ENCODE results near the gene ABCC2. TPM values are rescaled to one million over a fixed set of nuclear protein-coding genes. Genes with fewer than 3 reads are reported as not detected.

ABCC2 gene
- total and polyA plus RNA-seq, 11 donors: 0.08 to 0.72 (median 0.20) TPM; not detected in 1

DNA sequence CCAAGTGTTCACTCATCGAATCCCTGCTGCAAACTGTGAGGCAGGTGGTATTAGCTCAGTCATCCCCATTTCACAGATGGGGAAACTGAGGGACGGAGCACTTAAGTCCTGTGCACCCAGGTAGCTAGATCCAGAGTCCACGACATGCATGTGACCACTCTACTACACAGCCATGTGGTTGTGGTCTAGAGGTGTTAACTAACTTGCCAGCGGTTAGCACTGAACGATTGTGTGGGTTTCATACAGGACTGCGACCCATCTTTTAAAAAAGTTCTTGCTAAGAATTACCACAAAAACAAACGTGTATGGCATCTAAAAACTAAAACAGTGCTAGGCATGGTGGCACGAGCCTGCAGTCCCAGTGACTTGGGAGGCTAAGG lies 16.1 kb upstream of the ABCC2 start:
- no peak for DNase-seq
- Histone ChIP-seq H3K4me1 (no peaks in the 10 kb centered on the region), H3K4me3 (no peak overlapping the region), H3K27ac (no peak overlapping the region), H3K36me3 (peaks cover 0 to 8% (median 0%) of the 10 kb centered on the region in 9 donors), H3K9me3 (peaks cover 0 to 4% (median 0%) of the 10 kb centered on the region in 12 donors), H3K27me3 (no peaks in the 10 kb centered on the region)
- ATAC-seq: no peak
- 76 to 78% (median 77%) methylated on average over 8 of the region's 8 CpGs for WGBS, 4 donors
- intact Hi-C loops (cut with DNase I): no loop called here
- TF ChIP-seq POLR2A (IDR thresholded peaks at IDR 0.05): no peak
- TF ChIP-seq, protein P1, sequence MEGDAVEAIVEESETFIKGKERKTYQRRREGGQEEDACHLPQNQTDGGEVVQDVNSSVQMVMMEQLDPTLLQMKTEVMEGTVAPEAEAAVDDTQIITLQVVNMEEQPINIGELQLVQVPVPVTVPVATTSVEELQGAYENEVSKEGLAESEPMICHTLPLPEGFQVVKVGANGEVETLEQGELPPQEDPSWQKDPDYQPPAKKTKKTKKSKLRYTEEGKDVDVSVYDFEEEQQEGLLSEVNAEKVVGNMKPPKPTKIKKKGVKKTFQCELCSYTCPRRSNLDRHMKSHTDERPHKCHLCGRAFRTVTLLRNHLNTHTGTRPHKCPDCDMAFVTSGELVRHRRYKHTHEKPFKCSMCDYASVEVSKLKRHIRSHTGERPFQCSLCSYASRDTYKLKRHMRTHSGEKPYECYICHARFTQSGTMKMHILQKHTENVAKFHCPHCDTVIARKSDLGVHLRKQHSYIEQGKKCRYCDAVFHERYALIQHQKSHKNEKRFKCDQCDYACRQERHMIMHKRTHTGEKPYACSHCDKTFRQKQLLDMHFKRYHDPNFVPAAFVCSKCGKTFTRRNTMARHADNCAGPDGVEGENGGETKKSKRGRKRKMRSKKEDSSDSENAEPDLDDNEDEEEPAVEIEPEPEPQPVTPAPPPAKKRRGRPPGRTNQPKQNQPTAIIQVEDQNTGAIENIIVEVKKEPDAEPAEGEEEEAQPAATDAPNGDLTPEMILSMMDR (IDR thresholded peaks at IDR 0.05): no peak

DNA sequence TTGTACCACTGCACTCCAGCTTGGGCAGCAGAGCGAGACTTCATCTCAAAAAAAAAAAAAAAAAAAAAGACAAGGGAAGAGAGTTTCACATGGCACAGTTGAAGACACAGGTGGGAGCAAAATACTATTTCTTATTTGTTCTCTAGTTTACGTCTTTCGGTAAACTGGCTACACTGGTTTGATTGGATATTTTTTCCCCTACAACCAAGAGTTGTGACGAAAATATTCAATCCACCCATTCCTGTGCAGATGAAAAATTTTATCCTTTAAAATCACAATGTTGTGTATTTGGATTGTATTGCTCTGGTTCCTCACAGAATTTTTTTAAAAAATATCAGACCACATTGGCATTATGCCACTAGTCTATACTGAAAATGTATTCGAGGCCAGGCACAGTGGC lies 14.5 kb upstream of the ABCC2 start:
- Histone ChIP-seq H3K36me3 (peaks cover 0 to 8% (median 0%) of the 10 kb centered on the region in 9 donors), H3K4me1 (no peaks in the 10 kb centered on the region), H3K27ac (no peak overlapping the region), H3K4me3 (no peak overlapping the region), H3K9me3 (peaks cover 0 to 4% (median 0%) of the 10 kb centered on the region in 12 donors), H3K27me3 (no peaks in the 10 kb centered on the region)
- 71 to 76% (median 74%) methylated on average over 5 of the region's 5 CpGs for WGBS, 4 donors
- no peak for ATAC-seq
- DNase-seq: no peak
- intact Hi-C loops (cut with DNase I): no loop called here
- TF ChIP-seq POLR2A (IDR thresholded peaks at IDR 0.05): no peak
- TF ChIP-seq, protein P1 (IDR thresholded peaks at IDR 0.05): no peak

DNA sequence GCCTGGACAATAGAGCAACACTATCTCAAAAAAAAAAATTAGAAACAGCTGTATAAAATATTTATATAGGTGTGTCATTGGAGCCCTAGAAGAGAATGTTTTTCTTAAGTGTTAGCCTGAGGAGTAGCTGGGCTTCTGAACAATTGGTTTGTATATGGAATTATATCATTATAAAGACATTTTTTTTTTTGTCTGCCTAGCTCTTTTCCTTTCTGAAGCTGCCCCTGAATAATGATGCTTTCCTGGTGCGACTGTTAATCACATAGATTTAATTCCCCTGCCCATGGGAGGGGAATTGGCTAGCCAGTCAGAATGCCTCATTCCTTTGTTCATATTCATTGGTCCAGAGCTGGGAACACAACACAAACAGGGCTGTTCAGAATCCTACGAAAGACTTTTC lies 13.9 kb upstream of the ABCC2 start:
- no peak for DNase-seq
- H3K27me3 ChIP-seq: no peaks in the 10 kb centered on the region
- H3K9me3 ChIP-seq: peaks cover 0 to 4% (median 0%) of the 10 kb centered on the region in 12 donors
- WGBS, 4 donors: 49 to 87% (median 67%) methylated on average over 2 of the region's 2 CpGs
- peaks cover 0 to 4% (median 0%) of the 10 kb centered on the region in 9 donors for H3K36me3 ChIP-seq
- no peak overlapping the region for H3K4me3 ChIP-seq
- intact Hi-C loops (cut with DNase I): no loop called here
- H3K4me1 ChIP-seq: no peaks in the 10 kb centered on the region
- H3K27ac ChIP-seq: no peak overlapping the region
- ATAC-seq: no peak
- TF ChIP-seq, protein P1 (IDR thresholded peaks at IDR 0.05): no peak
- no peak for TF ChIP-seq POLR2A (IDR thresholded peaks at IDR 0.05)

DNA sequence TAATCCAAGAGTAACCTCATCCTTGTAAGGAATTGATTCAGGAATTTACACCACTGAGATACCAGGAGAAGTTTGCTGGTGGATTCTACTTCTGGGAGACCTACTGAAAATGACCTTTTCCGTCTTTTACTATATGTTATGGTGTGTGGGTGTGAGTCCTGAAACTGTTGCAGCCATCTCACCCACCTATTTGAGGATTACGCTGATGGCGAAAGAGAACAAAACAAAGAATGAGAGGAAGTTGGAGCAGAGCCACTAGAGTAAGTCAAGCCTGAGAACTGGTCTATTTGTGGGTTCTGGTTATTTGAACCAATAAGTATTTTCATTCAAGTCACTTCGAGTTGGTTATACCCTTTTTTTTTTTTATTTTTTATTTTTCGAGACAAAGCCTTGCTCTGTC lies 12.7 kb upstream of the ABCC2 start:
- no peak for ATAC-seq
- no peaks in the 10 kb centered on the region for H3K9me3 ChIP-seq
- H3K27me3 ChIP-seq: no peaks in the 10 kb centered on the region
- no peak for TF ChIP-seq POLR2A (IDR thresholded peaks at IDR 0.05)
- TF ChIP-seq, protein P1 (IDR thresholded peaks at IDR 0.05): no peak
- no peaks in the 10 kb centered on the region for H3K4me1 ChIP-seq
- no peak for DNase-seq
- 82 to 88% (median 85%) methylated on average over 5 of the region's 5 CpGs for WGBS, 4 donors
- intact Hi-C loops (cut with DNase I): no loop called here
- no peaks in the 10 kb centered on the region for H3K36me3 ChIP-seq
- no peak overlapping the region for H3K4me3 ChIP-seq
- no peak overlapping the region for H3K27ac ChIP-seq
